ENCODE measurements around the gene IKZF2.
A peak's percentile ranks its signal among the peaks of the same experiment; 100 is the strongest.

Gene IKZF2

GRCh38 chr2:213090772-213091171, 60.6 kb downstream of the IKZF2 start:
- TF ChIP-seq, protein P1, sequence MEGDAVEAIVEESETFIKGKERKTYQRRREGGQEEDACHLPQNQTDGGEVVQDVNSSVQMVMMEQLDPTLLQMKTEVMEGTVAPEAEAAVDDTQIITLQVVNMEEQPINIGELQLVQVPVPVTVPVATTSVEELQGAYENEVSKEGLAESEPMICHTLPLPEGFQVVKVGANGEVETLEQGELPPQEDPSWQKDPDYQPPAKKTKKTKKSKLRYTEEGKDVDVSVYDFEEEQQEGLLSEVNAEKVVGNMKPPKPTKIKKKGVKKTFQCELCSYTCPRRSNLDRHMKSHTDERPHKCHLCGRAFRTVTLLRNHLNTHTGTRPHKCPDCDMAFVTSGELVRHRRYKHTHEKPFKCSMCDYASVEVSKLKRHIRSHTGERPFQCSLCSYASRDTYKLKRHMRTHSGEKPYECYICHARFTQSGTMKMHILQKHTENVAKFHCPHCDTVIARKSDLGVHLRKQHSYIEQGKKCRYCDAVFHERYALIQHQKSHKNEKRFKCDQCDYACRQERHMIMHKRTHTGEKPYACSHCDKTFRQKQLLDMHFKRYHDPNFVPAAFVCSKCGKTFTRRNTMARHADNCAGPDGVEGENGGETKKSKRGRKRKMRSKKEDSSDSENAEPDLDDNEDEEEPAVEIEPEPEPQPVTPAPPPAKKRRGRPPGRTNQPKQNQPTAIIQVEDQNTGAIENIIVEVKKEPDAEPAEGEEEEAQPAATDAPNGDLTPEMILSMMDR (IDR thresholded peaks at IDR 0.05), result no peak
- no peak for DNase-seq
- H3K27ac Mint-ChIP-seq, result no peak overlapping the region
- no peaks in the 10 kb centered on the region for H3K4me1 Mint-ChIP-seq
- no peaks in the 10 kb centered on the region for H3K27me3 Mint-ChIP-seq (ENCODE audit: low read depth, poor library complexity)
- H3K4me3 Mint-ChIP-seq, result no peak overlapping the region
- H3K36me3 Mint-ChIP-seq (ENCODE audit: low read depth), result no peaks in the 10 kb centered on the region
- no peaks in the 10 kb centered on the region for H3K9me3 Mint-ChIP-seq

DNA sequence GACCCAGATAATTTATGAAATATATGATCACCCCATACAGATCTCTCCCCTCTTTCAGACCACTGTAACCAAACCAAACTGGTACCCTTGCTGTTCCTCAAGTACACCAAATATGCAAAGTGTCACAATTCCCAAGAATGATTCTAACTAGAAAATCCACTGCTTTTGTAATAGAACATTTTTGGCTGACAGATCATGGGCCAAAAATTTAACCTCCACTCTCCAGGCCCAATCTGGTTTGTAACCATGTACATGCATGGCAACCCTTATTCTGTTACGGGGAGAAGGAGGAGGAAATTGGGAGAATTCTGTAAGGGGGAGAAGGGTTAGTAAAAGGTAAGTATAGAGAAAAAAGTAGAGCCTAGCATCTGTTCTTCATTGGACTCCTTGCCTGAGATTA, 62.0 kb downstream of the IKZF2 start:
- Mint-ChIP-seq H3K27ac (no peak overlapping the region), H3K4me1 (no peaks in the 10 kb centered on the region), H3K9me3 (no peaks in the 10 kb centered on the region), H3K36me3 (ENCODE audit: low read depth) (no peaks in the 10 kb centered on the region), H3K4me3 (no peak overlapping the region), H3K27me3 (ENCODE audit: low read depth, poor library complexity) (no peaks in the 10 kb centered on the region)
- no peak for DNase-seq
- TF ChIP-seq, protein P1 (IDR thresholded peaks at IDR 0.05), result no peak

DNA sequence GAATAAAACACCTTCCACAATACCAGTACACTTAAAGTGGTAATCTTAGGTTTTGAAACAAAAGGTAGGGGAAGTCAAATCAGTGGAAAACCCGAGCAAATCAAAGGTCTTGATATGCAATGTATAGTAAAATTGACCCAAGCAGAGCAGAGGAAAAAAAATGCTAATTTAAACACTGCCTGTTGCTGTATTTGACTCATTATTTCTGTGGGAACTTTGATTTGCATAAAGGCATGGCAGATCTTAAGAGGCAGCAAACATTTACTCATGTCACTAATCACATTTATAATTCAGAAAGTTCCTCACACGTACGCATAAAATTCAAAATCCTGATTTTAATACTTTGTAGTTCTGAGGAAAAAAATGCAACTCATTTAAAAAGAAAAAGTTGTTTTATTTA, 64.4 kb downstream of the IKZF2 start:
- H3K27ac Mint-ChIP-seq, result no peak overlapping the region
- no peak for DNase-seq
- H3K36me3 Mint-ChIP-seq (ENCODE audit: low read depth), result no peaks in the 10 kb centered on the region
- no peaks in the 10 kb centered on the region for H3K4me1 Mint-ChIP-seq
- TF ChIP-seq, protein P1 (IDR thresholded peaks at IDR 0.05), result no peak
- H3K27me3 Mint-ChIP-seq (ENCODE audit: low read depth, poor library complexity), result no peaks in the 10 kb centered on the region
- H3K9me3 Mint-ChIP-seq, result no peaks in the 10 kb centered on the region
- no peak overlapping the region for H3K4me3 Mint-ChIP-seq

- Mint-ChIP-seq H3K9me3 (no peaks in the 10 kb centered on the region), H3K27ac (peak overlapping the region; percentile 31), H3K4me1 (no peaks in the 10 kb centered on the region), H3K27me3 (ENCODE audit: low read depth, poor library complexity) (no peaks in the 10 kb centered on the region), H3K4me3 (no peak overlapping the region), H3K36me3 (ENCODE audit: low read depth) (no peaks in the 10 kb centered on the region)
- TF ChIP-seq, protein P1 (IDR thresholded peaks at IDR 0.05), result no peak
- DNase-seq, result no peak
These were observed 64.8 kb downstream of the IKZF2 start for GRCh38 chr2:213086571-213086970.

DNA sequence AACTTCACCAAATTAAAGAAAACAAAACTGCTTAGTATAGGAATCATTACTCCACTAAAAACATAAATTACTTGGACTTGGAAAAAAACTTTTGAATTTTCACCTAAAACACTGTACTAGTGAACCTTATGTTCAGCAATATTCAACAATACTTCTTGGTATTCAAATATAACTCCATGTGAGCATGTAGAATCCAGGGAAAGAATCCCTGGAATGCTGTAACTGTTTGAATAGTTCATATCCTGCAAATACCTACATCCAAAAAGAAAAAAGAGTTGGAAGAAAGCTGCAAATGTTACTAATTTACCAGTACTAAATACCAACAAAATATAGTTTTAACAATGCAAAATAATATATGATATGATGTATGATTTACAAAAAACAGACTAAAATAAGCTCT, 65.4 kb downstream of the IKZF2 start:
- no peaks in the 10 kb centered on the region for H3K4me1 Mint-ChIP-seq
- H3K9me3 Mint-ChIP-seq, result no peaks in the 10 kb centered on the region
- TF ChIP-seq, protein P1 (IDR thresholded peaks at IDR 0.05), result no peak
- H3K27ac Mint-ChIP-seq, result peak overlapping the region; percentile 31
- no peak for DNase-seq
- H3K36me3 Mint-ChIP-seq (ENCODE audit: low read depth), result no peaks in the 10 kb centered on the region
- H3K27me3 Mint-ChIP-seq (ENCODE audit: low read depth, poor library complexity), result no peaks in the 10 kb centered on the region
- no peak overlapping the region for H3K4me3 Mint-ChIP-seq

DNA sequence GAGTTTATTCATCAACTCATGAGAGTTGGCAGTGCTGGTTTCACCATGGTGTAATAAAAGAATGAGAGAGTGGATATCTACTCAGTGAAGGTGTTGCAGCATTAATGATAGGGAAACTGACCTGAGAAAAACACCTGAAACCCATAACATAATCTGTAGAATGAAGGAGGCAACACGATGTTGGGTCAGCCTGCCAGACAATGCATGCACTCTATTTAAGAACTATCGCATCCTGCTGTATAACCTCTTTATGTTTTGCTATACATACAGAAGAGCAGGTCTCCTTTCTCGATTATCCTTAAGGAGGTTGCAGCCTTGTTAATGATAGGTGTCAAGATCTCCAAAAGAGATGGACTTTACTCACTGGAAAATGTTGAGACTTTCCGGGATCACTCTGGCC, 65.9 kb downstream of the IKZF2 start:
- H3K9me3 Mint-ChIP-seq, result no peaks in the 10 kb centered on the region
- no peaks in the 10 kb centered on the region for H3K36me3 Mint-ChIP-seq (ENCODE audit: low read depth)
- H3K4me1 Mint-ChIP-seq, result no peaks in the 10 kb centered on the region
- no peak for DNase-seq
- no peak overlapping the region for H3K4me3 Mint-ChIP-seq
- TF ChIP-seq, protein P1 (IDR thresholded peaks at IDR 0.05), result no peak
- no peaks in the 10 kb centered on the region for H3K27me3 Mint-ChIP-seq (ENCODE audit: low read depth, poor library complexity)
- H3K27ac Mint-ChIP-seq, result no peak overlapping the region
